ENCODE measurements around the gene GALNTL6.
"Not testable (repeated sequence)": the region's sequence is repeated elsewhere in the genome, so short reads cannot be mapped to it uniquely, and the experiment has no call there.

GALNTL6 gene

GRCh38 chr4:172791841-172792240 lies 978.6 kb downstream of the GALNTL6 start:
- no peak overlapping the region for H3K4me3 ChIP-seq (ENCODE audit: low read length)
- no peak for DNase-seq (ENCODE audit: low read depth)
- TF ChIP-seq CTCF (conservative IDR thresholded peaks at IDR 0.05; ENCODE audit: low read depth, low read length): no peak

- TF ChIP-seq CTCF (conservative IDR thresholded peaks at IDR 0.05; ENCODE audit: low read depth, low read length): no peak
Observed at GRCh38 chr4:172793565-172794306, 980.5 kb downstream of the GALNTL6 start.

GRCh38 chr4:172794307-172794703 lies 981.1 kb downstream of the GALNTL6 start:
- DNase-seq (ENCODE audit: low read depth): no peak
- no peak overlapping the region for H3K4me3 ChIP-seq (ENCODE audit: low read length)
- TF ChIP-seq CTCF (conservative IDR thresholded peaks at IDR 0.05; ENCODE audit: low read depth, low read length): no peak

More at GRCh38 chr4:172793565-172794306, 980.5 kb downstream of the GALNTL6 start:
- no peak overlapping the region for H3K4me3 ChIP-seq (ENCODE audit: low read length)
- DNase-seq (ENCODE audit: low read depth): no peak

GRCh38 chr4:172797281-172797680 lies 984.1 kb downstream of the GALNTL6 start:
- DNase-seq (ENCODE audit: low read depth); H3K4me3 ChIP-seq (ENCODE audit: low read length): not testable (repeated sequence)

GRCh38 chr4:172802032-172802431 lies 988.8 kb downstream of the GALNTL6 start:
- TF ChIP-seq CTCF (conservative IDR thresholded peaks at IDR 0.05; ENCODE audit: low read depth, low read length): no peak
- no peak for DNase-seq (ENCODE audit: low read depth)
- no peak overlapping the region for H3K4me3 ChIP-seq (ENCODE audit: low read length)

- no peak for TF ChIP-seq CTCF (conservative IDR thresholded peaks at IDR 0.05; ENCODE audit: low read depth, low read length)
- H3K4me3 ChIP-seq (ENCODE audit: low read length): no peak overlapping the region
- no peak for DNase-seq (ENCODE audit: low read depth)
Observed at GRCh38 chr4:172806841-172807240, 993.6 kb downstream of the GALNTL6 start.

GRCh38 chr4:172808196-172808595 lies 995.0 kb downstream of the GALNTL6 start:
- no peak overlapping the region for H3K4me3 ChIP-seq (ENCODE audit: low read length)
- TF ChIP-seq CTCF (conservative IDR thresholded peaks at IDR 0.05; ENCODE audit: low read depth, low read length): no peak
- DNase-seq (ENCODE audit: low read depth): no peak
